ENCODE results near the gene MBOAT1. TPM values are rescaled to one million over a fixed set of nuclear protein-coding genes. Genes with fewer than 3 reads are reported as not detected.

The MBOAT1 gene
- total and polyA plus RNA-seq, 12 donors, result 1.5 to 7.9 (median 3.8) TPM

DNA sequence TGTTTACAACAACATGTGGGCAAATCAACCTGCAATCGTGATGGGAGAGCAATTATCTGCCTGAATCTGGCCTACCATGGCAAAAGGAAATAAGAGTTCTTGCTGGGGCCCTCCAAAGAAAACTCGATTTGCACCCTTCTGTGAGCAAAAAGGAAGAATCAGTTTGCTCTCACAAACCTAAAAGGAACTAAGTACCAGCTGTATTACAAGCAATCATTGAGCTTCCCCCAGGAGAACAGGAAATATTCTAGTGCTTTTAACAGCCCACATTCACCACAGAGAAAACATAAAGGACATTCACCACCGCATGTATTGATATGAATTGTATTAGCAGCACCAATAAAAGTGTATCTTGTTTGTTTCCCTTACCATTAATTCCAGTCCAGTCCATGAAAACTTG, 75.0 kb downstream of the MBOAT1 start:
- Histone ChIP-seq H3K4me1 (peaks cover 0 to 15% (median 0%) of the 10 kb centered on the region in 9 donors), H3K36me3 (peaks cover 0 to 30% (median 0%) of the 10 kb centered on the region in 9 donors), H3K4me3 (no peak overlapping the region), H3K27ac (no peak overlapping the region), H3K27me3 (no peaks in the 10 kb centered on the region), H3K9me3 (no peaks in the 10 kb centered on the region)
- WGBS, 2 donors, result 74 to 79% methylated on average over 3 of the region's 3 CpGs
- no peak for ATAC-seq
- intact Hi-C loops (cut with DNase I), result no loop called here
- no peak for DNase-seq
- TF ChIP-seq, protein P1, sequence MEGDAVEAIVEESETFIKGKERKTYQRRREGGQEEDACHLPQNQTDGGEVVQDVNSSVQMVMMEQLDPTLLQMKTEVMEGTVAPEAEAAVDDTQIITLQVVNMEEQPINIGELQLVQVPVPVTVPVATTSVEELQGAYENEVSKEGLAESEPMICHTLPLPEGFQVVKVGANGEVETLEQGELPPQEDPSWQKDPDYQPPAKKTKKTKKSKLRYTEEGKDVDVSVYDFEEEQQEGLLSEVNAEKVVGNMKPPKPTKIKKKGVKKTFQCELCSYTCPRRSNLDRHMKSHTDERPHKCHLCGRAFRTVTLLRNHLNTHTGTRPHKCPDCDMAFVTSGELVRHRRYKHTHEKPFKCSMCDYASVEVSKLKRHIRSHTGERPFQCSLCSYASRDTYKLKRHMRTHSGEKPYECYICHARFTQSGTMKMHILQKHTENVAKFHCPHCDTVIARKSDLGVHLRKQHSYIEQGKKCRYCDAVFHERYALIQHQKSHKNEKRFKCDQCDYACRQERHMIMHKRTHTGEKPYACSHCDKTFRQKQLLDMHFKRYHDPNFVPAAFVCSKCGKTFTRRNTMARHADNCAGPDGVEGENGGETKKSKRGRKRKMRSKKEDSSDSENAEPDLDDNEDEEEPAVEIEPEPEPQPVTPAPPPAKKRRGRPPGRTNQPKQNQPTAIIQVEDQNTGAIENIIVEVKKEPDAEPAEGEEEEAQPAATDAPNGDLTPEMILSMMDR (IDR thresholded peaks at IDR 0.05), result no peak

DNA sequence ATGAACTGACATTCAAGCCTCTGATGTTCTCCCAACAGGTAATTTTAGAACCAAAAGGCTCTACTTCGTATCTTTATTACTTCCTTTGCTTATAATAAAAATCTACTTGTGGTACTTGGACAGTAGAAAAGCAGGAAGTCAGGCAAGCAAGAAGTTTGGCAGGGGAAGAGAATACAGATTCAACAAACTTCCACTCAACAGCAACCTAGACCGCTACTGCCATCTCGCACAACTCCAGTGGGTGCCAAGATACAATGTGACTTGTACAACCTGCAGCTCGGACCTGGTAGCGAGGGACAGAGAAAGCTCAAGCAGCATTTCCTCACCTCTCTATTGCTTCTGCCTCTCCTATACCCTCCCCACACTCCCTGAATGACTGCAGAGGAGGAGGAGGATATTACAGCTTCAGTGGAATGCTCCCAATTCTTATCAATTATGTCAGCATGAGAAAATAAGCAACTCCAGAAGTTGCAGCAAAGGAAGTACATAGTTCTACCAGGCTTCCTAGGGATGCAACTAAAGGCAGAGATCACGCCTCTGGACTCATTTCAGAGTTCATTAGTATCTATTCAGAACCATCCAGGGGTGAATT, 76.5 kb downstream of the MBOAT1 start:
- 47 to 55% methylated on average over 6 of the region's 6 CpGs for WGBS, 2 donors
- intact Hi-C loops (cut with DNase I), result no loop called here
- Histone ChIP-seq H3K4me1 (peaks cover 0 to 15% (median 0%) of the 10 kb centered on the region in 9 donors), H3K4me3 (no peak overlapping the region), H3K9me3 (no peaks in the 10 kb centered on the region), H3K27ac (no peak overlapping the region), H3K36me3 (peaks cover 0 to 20% (median 0%) of the 10 kb centered on the region in 9 donors), H3K27me3 (no peaks in the 10 kb centered on the region)
- DNase-seq, result no peak
- TF ChIP-seq, protein P1 (IDR thresholded peaks at IDR 0.05), result no peak
- peak in 3 of 8 donors; percentile 11 to 24 (median 24) for ATAC-seq

GRCh38 chr6:20134613-20135012, 77.7 kb downstream of the MBOAT1 start:
- Histone ChIP-seq H3K4me3 (no peak overlapping the region), H3K4me1 (peaks cover 0 to 15% (median 0%) of the 10 kb centered on the region in 9 donors), H3K36me3 (peaks cover 0 to 24% (median 0%) of the 10 kb centered on the region in 9 donors), H3K27me3 (no peaks in the 10 kb centered on the region), H3K27ac (no peak overlapping the region), H3K9me3 (no peaks in the 10 kb centered on the region)
- WGBS, 2 donors, result 97 to 100% methylated on average over 1 of the region's 1 CpG
- intact Hi-C loops (cut with DNase I), result no loop called here
- DNase-seq (no peak), ATAC-seq (no peak)
- TF ChIP-seq, protein P1 (IDR thresholded peaks at IDR 0.05), result no peak

DNA sequence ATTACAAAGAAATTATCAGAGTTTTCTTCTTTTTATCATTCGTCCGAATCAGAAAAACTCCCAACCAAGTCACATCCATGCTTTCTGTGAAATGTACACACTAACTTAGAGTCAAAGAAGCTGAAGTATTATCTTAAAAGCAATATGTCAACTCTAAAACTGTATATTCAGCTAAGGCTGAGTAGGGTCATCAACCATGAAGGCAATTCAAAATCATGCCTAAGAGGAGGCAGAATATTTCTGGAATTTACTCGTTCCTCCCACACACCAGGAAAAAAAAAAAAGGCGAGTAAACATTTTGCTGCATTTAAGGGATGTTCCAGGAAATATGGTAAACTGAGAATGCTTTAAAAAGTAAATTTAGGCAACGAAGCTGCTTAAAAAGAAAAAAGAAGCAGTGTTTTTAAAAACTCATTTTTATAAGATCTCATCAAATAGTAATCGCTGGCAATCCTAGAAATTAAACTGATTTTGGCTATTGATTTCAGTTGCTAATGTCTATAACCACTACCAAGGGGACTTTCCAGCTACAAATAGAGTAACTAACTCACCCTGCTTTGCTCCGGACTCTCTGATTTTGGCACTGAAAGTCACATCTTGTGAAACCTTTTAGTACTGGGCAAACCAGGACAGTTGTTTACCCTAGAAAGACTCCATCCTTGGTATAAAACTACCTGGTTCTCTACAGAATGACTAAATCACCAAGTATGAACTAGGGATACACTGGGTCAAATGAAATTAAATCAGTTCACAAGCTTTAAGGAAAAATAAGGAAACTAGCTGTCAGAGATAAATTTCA, 82.8 kb downstream of the MBOAT1 start:
- Histone ChIP-seq H3K4me1 (peaks cover 0 to 25% (median 10%) of the 10 kb centered on the region in 9 donors), H3K27ac (peak overlapping the region in 1 of 10 donors; percentile 4), H3K27me3 (no peaks in the 10 kb centered on the region), H3K9me3 (no peaks in the 10 kb centered on the region), H3K4me3 (no peak overlapping the region), H3K36me3 (peaks cover 0 to 38% (median 0%) of the 10 kb centered on the region in 9 donors)
- no peak for ATAC-seq
- TF ChIP-seq, protein P1 (IDR thresholded peaks at IDR 0.05), result no peak
- no peak for DNase-seq
- 85 to 86% methylated on average over 7 of the region's 7 CpGs for WGBS, 2 donors
- intact Hi-C loops (cut with DNase I), result loop anchor here in 7 of 10 donors (5.0 to 10.0 kb wide), 4 partner anchors 37 to 85 kb away; partner anchors contain the start of gene MBOAT1 (in 6 of the 7)

Data from heart right ventricle (tissue), 16 donors.